K562 (cell line): Measurements from ENCODE around the gene IPPK. TPM values are rescaled to one million over a fixed set of nuclear protein-coding genes. Genes with fewer than 3 reads are reported as not detected.

Source experiments
- ATAC-seq: fragments of 200-7000 bp; cut with Tn5 transposase; 3 replicates; pipeline ENCODE4 v1.9.1; 2020; ENCODE audit warnings: moderate library complexity
- BruUV-seq: library from RNA; stranded (reverse); fragments of 400-500 nt; replicated peaks from 2 replicates; lab custom pipeline; 2021; lab: Mats Ljungman, UMichigan
- CTCF ChIA-PET: fragments of 300-600 bp; formaldehyde crosslinking; extraction: SDS; loops from one replicate; lab custom pipeline; 2021; ENCODE audit warnings: low intra/inter-chr PET ratio; lab: Yijun Ruan, JAX
- POLR2A ChIA-PET: fragments of 300-600, 350-650 bp; sonication (Branson Sonifier 250); formaldehyde crosslinking; extraction: SDS; loops from one replicate; lab custom pipeline; 2021; ENCODE audit warnings: antibody characterized with exemption, inconsistent platforms; lab: Yijun Ruan, JAX
- DNase-seq, 4 experiments: peaks; one replicate each; pipeline versions ENCODE4 v3.0.0 to v3.0.0-alpha.2; 2011 to 2018; ENCODE audit warnings: low spot score in 3 of 4, mixed read lengths in 3 of 4; ENCODE audit errors: extremely low read depth in 1 of 4
- FAIRE-seq: peaks from 2 replicates; lab custom pipeline; 2011; peaks lifted over from hg19 to GRCh38; lab: Jason Lieb, UNC
- H2AFZ ChIP-seq: 2 replicates; pipeline ENCODE4 v1.6.0; 2011; ENCODE audit warnings: low read depth, low read length, control low read depth, inconsistent platforms
- H3K27ac ChIP-seq: fragments of 200-600 bp; 3 replicates; pipeline ENCODE4 v1.8.0; 2011; ENCODE audit warnings: low read depth, mild to moderate bottlenecking, control low read depth, inconsistent platforms, low read length, moderate library complexity, mixed read lengths; ENCODE audit errors: extremely low read depth
- H3K27me3 ChIP-seq, 2 experiments: fragments of 300-600 bp in 1 of 2; 2 replicates in 1 of 2; 3 replicates in 1 of 2; pipeline versions ENCODE4 v1.6.0 to v1.8.0; 2011; ENCODE audit warnings: inconsistent platforms in 2 of 2, low read length in 2 of 2, mild to moderate bottlenecking in 1 of 2, mixed read lengths in 1 of 2, moderate library complexity in 1 of 2; ENCODE audit not compliant: control insufficient read depth in 2 of 2, insufficient read depth in 2 of 2
- H3K36me3 ChIP-seq: fragments of 300-600 bp; 3 replicates; pipeline ENCODE4 v1.8.0; 2011; ENCODE audit warnings: mild to moderate bottlenecking, low read length, inconsistent platforms; ENCODE audit not compliant: control insufficient read depth, insufficient read depth
- H3K4me1 ChIP-seq, 2 experiments: fragments of 200-600 bp in 1 of 2; replicated peaks in 1 of 2; 2 replicates in 1 of 2; 3 replicates in 1 of 2; pipeline versions ENCODE4 v1.5.1 to v1.8.0; 2011; ENCODE audit warnings: inconsistent platforms in 2 of 2, low read length in 2 of 2, mild to moderate bottlenecking in 1 of 2, mixed read lengths in 1 of 2, moderate library complexity in 1 of 2; ENCODE audit not compliant: control insufficient read depth in 2 of 2, insufficient read depth in 2 of 2
- H3K4me2 ChIP-seq: 2 replicates; pipeline ENCODE4 v1.6.1; 2011; ENCODE audit warnings: low read length, control low read depth, inconsistent platforms, mixed read lengths; ENCODE audit not compliant: insufficient read depth
- H3K4me3 ChIP-seq: fragments of 200-600 bp; sonication (generic), shearing (Covaris generic); 2 replicates; pipeline ENCODE4 v1.5.1; 2016; ENCODE audit warnings: control low read depth, inconsistent platforms
- H3K79me2 ChIP-seq: fragments of 200-600 bp; 3 replicates; pipeline ENCODE4 v1.8.0; 2011; ENCODE audit warnings: low read length, inconsistent platforms; ENCODE audit not compliant: control insufficient read depth, insufficient read depth
- H3K9ac ChIP-seq, 2 experiments: 2 replicates each; pipeline versions ENCODE4 v1.6.0 to v1.6.1; 2011; ENCODE audit warnings: low read depth in 2 of 2, low read length in 2 of 2, control low read depth in 1 of 2, inconsistent platforms in 1 of 2, mild to moderate bottlenecking in 1 of 2, mixed read lengths in 1 of 2; ENCODE audit not compliant: insufficient read depth in 1 of 2
- H3K9me1 ChIP-seq: one replicate; pipeline ENCODE4 v1.6.0; 2011; ENCODE audit warnings: inconsistent platforms, mild to moderate bottlenecking, low read length, moderate library complexity; ENCODE audit not compliant: control insufficient read depth, insufficient read depth
- H3K9me3 ChIP-seq: replicated peaks from 2 replicates; pipeline ENCODE4 v1.5.1; 2011; ENCODE audit warnings: low read depth, low read length, inconsistent platforms; ENCODE audit not compliant: control insufficient read depth, insufficient read depth
- H4K20me1 ChIP-seq: replicated peaks from 2 replicates; pipeline ENCODE4 v1.6.1; 2011; ENCODE audit warnings: low read length, inconsistent platforms, mixed read lengths; ENCODE audit not compliant: control insufficient read depth, insufficient read depth
- BRCA1 ChIP-seq, 2 experiments: fragments of 450-650 bp in 1 of 2; sonication (generic) in 1 of 2; formaldehyde crosslinking in 1 of 2; IDR thresholded peaks; 2 replicates each; pipeline versions ENCODE4 v1.5.0 to v1.6.1; 2017 to 2020; ENCODE audit warnings: mild to moderate bottlenecking in 1 of 2, missing genetic modification reagents in 1 of 2
- CBX8 ChIP-seq: fragments of 200-600 bp; sonication (generic); IDR thresholded peaks from 2 replicates; pipeline ENCODE4 v1.6.1; 2012; ENCODE audit warnings: borderline replicate concordance, mixed run types, low read depth, mild to moderate bottlenecking, moderate library complexity, mixed read lengths, low read length, control low read depth, inconsistent platforms; ENCODE audit not compliant: poor library complexity, severe bottlenecking; ENCODE audit errors: extremely low read depth
- CHCHD3 ChIP-seq: fragments of 250-450 bp; sonication (Bioruptor Pico); IDR thresholded peaks from 2 replicates; pipeline ENCODE4 v2.1.2; 2022; ENCODE audit warnings: mild to moderate bottlenecking
- E2F1 ChIP-seq: sonication (generic); formaldehyde crosslinking; IDR thresholded peaks from 2 replicates; pipeline ENCODE4 v1.8.1; 2023; ENCODE audit warnings: mild to moderate bottlenecking, missing genetic modification reagents, moderate library complexity
- E2F3 ChIP-seq: fragments of 250-450 bp; sonication (Bioruptor Pico); IDR thresholded peaks from 2 replicates; pipeline ENCODE4 v1.4.0; 2020; ENCODE audit warnings: mild to moderate bottlenecking
- GTF2A2 ChIP-seq: IDR thresholded peaks from 2 replicates; pipeline ENCODE4 v1.6.1; 2016; ENCODE audit warnings: mild to moderate bottlenecking, missing genetic modification characterization, missing compliant biosample characterization
- HBP1 ChIP-seq: fragments of 450-650 bp; formaldehyde crosslinking; IDR thresholded peaks from 2 replicates; pipeline ENCODE4 v1.4.0; 2022; ENCODE audit warnings: missing genetic modification characterization
- KDM1A ChIP-seq, 2 experiments: fragments of 450-650 bp; IDR thresholded peaks; 2 replicates each; pipeline ENCODE4 v1.6.1; 2016; ENCODE audit warnings: mild to moderate bottlenecking in 2 of 2
- KHSRP ChIP-seq: fragments of 450-650 bp; IDR thresholded peaks from 2 replicates; pipeline ENCODE4 v1.6.1; 2017
- MCM5 ChIP-seq: fragments of 450-650 bp; IDR thresholded peaks from 2 replicates; pipeline ENCODE4 v1.6.1; 2016; ENCODE audit warnings: low read depth
- POLR2B ChIP-seq: fragments of 450-650 bp; IDR thresholded peaks from 2 replicates; pipeline ENCODE4 v1.6.1; 2018; ENCODE audit warnings: low read depth; ENCODE audit not compliant: partially characterized antibody
- SFPQ ChIP-seq: fragments of 200-400 bp; formaldehyde crosslinking; IDR thresholded peaks from 2 replicates; pipeline ENCODE4 v1.6.1; 2017; ENCODE audit warnings: mild to moderate bottlenecking, low read depth, low read length, moderate library complexity
- TBP ChIP-seq: optimal IDR thresholded peaks from 2 replicates; pipeline ENCODE3; 2011; ENCODE audit warnings: low read depth, low read length, improper control_type of control experiment
- ZBTB7A ChIP-seq: IDR thresholded peaks from 2 replicates; pipeline ENCODE4 v1.6.1; 2011; ENCODE audit warnings: low read depth, mild to moderate bottlenecking, low read length, moderate library complexity, borderline replicate concordance; ENCODE audit not compliant: control insufficient read depth
- ZNF134 ChIP-seq: fragments of 250-450 bp; sonication (Bioruptor Pico); conservative IDR thresholded peaks from 2 replicates; pipeline ENCODE4 v1.4.0; 2020
- ZNF174 ChIP-seq: fragments of 250-450 bp; sonication (Bioruptor Pico); IDR thresholded peaks from 2 replicates; pipeline ENCODE4 v1.4.0; 2020; ENCODE audit warnings: mild to moderate bottlenecking
- ZNF311 ChIP-seq: fragments of 250-450 bp; sonication (Bioruptor Pico); IDR thresholded peaks from 2 replicates; pipeline ENCODE4 v1.4.0; 2020; ENCODE audit warnings: mild to moderate bottlenecking, moderate library complexity
- WGBS: fragments of 100-300 bp; shearing (Covaris generic); methylation state at CpG from one replicate; pipeline ENCODE4 v1.1.6; 2016; ENCODE audit warnings: low coverage, mixed read lengths; ENCODE audit not compliant: insufficient coverage; ENCODE audit errors: missing lambda C conversion rate; 5-methylcytosine and 5-hydroxymethylcytosine counted together
- in situ Hi-C: fragments of 300-500 bp; cut with MboI; formaldehyde crosslinking; loops from 4 replicates; pipeline ENCODE4 v1.15.0; 2018; ENCODE audit warnings: inconsistent platforms, mixed read lengths
- intact Hi-C: fragments of 100-400 bp; cut with micrococcal nuclease; formaldehyde crosslinking; loops from 2 replicates; pipeline ENCODE4 v1.14.2; 2022
- polyA plus RNA-seq, 8 experiments: library from polyadenylated mRNA; depleted of rRNA in 4 of 8; stranded (reverse) in 5 of 8; unstranded in 3 of 8; fragments of >200 nt; fragmentation: Nextera tagmentation in 2 of 8; fragmentation: Illumina TruSeq in 1 of 8; extraction: Ambion mirVana in 2 of 8; extraction: Trizol in 1 of 8; gene quantifications; 2 replicates each; pipeline versions ENCODE4 v1.2.1 to v1.2.3, GENCODE V29; 2011 to 2014; ENCODE audit warnings: inconsistent platforms in 1 of 8, missing spikeins in 1 of 8
- total RNA-seq, 7 experiments: library from RNA; depleted of rRNA in 6 of 7; stranded (reverse); fragments of >200 nt in 6 of 7; fragmentation: Illumina TruSeq in 2 of 7; extraction: Trizol in 2 of 7; gene quantifications; 2 replicates each; pipeline versions ENCODE4 v1.2.1 to v1.2.3, GENCODE V29; 2011 to 2021; ENCODE audit warnings: low replicate concordance in 1 of 7

IPPK gene
- total and polyA plus RNA-seq, 9 of the 15 experiments (the other 6 are each of a cell fraction or from before 2014, with no cell fraction given): 3.1 to 22.2 (median 11.2) TPM

GRCh38 chr9:92657296-92658094, 12.4 kb downstream of the IPPK start:
- 95% methylated on average over 15 of the region's 17 CpGs for WGBS
- no TSS peak for BruUV-seq
- no peak overlapping the region for H3K4me2 ChIP-seq
- intact Hi-C loops: no loop called here
- in situ Hi-C loops: no loop called here
- DNase-seq: no peak
- ChIA-PET CTCF (no interaction called here), POLR2A (interaction anchor here (0.9 kb wide), 1 partner anchor 13 kb away, joined by 8 read pairs; the partner anchor contains the start of gene IPPK)
- 0 out of 4 replicates have a peak overlapping the region, but pooled peaks of 1 of the 2 experiments have one; percentile 8 for H3K9ac ChIP-seq
- H3K27me3 ChIP-seq: no peaks in the 10 kb centered on the region
- no peaks in the 10 kb centered on the region for H3K9me1 ChIP-seq
- peaks cover 10% of the 10 kb centered on the region for H4K20me1 ChIP-seq
- H3K79me2 ChIP-seq: peaks cover 38% of the 10 kb centered on the region
- no peaks in the 10 kb centered on the region for H3K9me3 ChIP-seq
- peaks cover 76% of the 10 kb centered on the region; the same call in 2 of the 3 replicates for H3K36me3 ChIP-seq
- no peak for FAIRE-seq
- peaks cover 0 to 17% of the 10 kb centered on the region in 2 experiments; a peak in 2 of 5 replicates for H3K4me1 ChIP-seq
- ATAC-seq: peak; percentile 40; the same call in 2 of the 3 replicates
- H3K27ac ChIP-seq: no peak overlapping the region
- no peak overlapping the region for H3K4me3 ChIP-seq
- no peak overlapping the region for H2AFZ ChIP-seq
- no peak for TF ChIP-seq KHSRP
- no peak for TF ChIP-seq TBP
- TF ChIP-seq POLR2B: no peak
- no peak for TF ChIP-seq BRCA1 (IDR thresholded peaks at IDR 0.05)
- TF ChIP-seq BRCA1 (CRISPR knock-in tag; IDR thresholded peaks at IDR 0.05): no peak
- no peak for TF ChIP-seq MCM5
- no peak for TF ChIP-seq CBX8
- no peak for TF ChIP-seq CHCHD3 (CRISPR knock-in tag)
- TF ChIP-seq HBP1 (CRISPR knock-in tag): no peak
- no peak for TF ChIP-seq GTF2A2 (tag)
- TF ChIP-seq KDM1A (IDR thresholded peaks at IDR 0.05): no peak
- TF ChIP-seq ZNF174 (CRISPR knock-in tag): no peak
- TF ChIP-seq ZNF311 (CRISPR knock-in tag): no peak
- TF ChIP-seq ZBTB7A: no peak
- no peak for TF ChIP-seq E2F3
- no peak for TF ChIP-seq SFPQ
- no peak for TF ChIP-seq ZNF134
- no peak for TF ChIP-seq E2F1 (CRISPR knock-in tag)
